Panc1 (cell line): ENCODE measurements around the gene PARD3. TPM values are rescaled to one million over a fixed set of nuclear protein-coding genes. Genes with fewer than 3 reads are reported as not detected.

Source experiments
- ATAC-seq: fragments of 200-7000 bp; cut with Tn5 transposase; 2 replicates; pipeline ENCODE4 v1.9.1; 2020; ENCODE audit warnings: mild to moderate bottlenecking, moderate library complexity
- BruUV-seq: library from RNA; stranded (reverse); fragments of 400-500 nt; replicated peaks from 2 replicates; lab custom pipeline; 2021; lab: Mats Ljungman, UMichigan
- CTCF ChIA-PET: fragments of 300-600 bp; sonication (Branson Sonifier 250); formaldehyde crosslinking; loops from one replicate; lab custom pipeline; 2022; ENCODE audit warnings: antibody characterized with exemption; lab: Charles Lee
- POLR2A ChIA-PET: fragments of 300-600 bp; sonication (Branson Sonifier 250); formaldehyde crosslinking; loops from one replicate; lab custom pipeline; 2022; ENCODE audit warnings: antibody characterized with exemption; lab: Charles Lee
- DNase-seq: peaks from one replicate; pipeline ENCODE4 v3.0.0-alpha.2; 2010; ENCODE audit warnings: low read depth, low spot score
- H3K27ac ChIP-seq: 2 replicates; pipeline ENCODE4 v1.5.1; 2011; ENCODE audit warnings: mild to moderate bottlenecking, low read length, inconsistent platforms
- H3K27me3 ChIP-seq: fragments of 200-500 bp; sonication (Bioruptor generic); 2 replicates; pipeline ENCODE4 v1.6.0; 2014; ENCODE audit warnings: low read length, inconsistent platforms; ENCODE audit not compliant: control insufficient read depth, insufficient read depth
- H3K36me3 ChIP-seq: fragments of 200-500 bp; sonication (Bioruptor generic); 2 replicates; pipeline ENCODE4 v1.5.1; 2014; ENCODE audit warnings: inconsistent platforms, mild to moderate bottlenecking, low read length, moderate library complexity; ENCODE audit not compliant: control insufficient read depth, insufficient read depth
- H3K4me1 ChIP-seq: 2 replicates; pipeline ENCODE4 v1.5.1; 2011; ENCODE audit warnings: inconsistent platforms, mild to moderate bottlenecking, low read length, moderate library complexity; ENCODE audit not compliant: control insufficient read depth, insufficient read depth
- H3K4me3 ChIP-seq, 2 experiments: 2 replicates each; pipeline ENCODE4 v1.5.1; 2011 to 2012; ENCODE audit warnings: low read depth in 2 of 2, low read length in 2 of 2, mild to moderate bottlenecking in 2 of 2, inconsistent platforms in 1 of 2, moderate library complexity in 1 of 2
- H3K9me3 ChIP-seq: fragments of 200-500 bp; sonication (Bioruptor generic); 2 replicates; pipeline ENCODE4 v1.5.1; 2014; ENCODE audit warnings: low read depth, mild to moderate bottlenecking, inconsistent platforms, low read length, moderate library complexity; ENCODE audit not compliant: control insufficient read depth, insufficient read depth
- CTCF ChIP-seq: fragments of 450-650 bp; IDR thresholded peaks from 2 replicates; pipeline ENCODE4 v1.5.1; 2017; ENCODE audit warnings: mild to moderate bottlenecking
- POLR2AphosphoS5 ChIP-seq: IDR thresholded peaks from 2 replicates; pipeline ENCODE4 v1.6.1; 2012; ENCODE audit warnings: mild to moderate bottlenecking, low read depth, low read length, moderate library complexity
- REST ChIP-seq, 2 experiments: IDR thresholded peaks; 2 replicates each; pipeline ENCODE4 v1.6.1; 2011 to 2012; ENCODE audit warnings: low read depth in 2 of 2, control low read depth in 1 of 2, low read length in 1 of 2, mild to moderate bottlenecking in 1 of 2, moderate library complexity in 1 of 2; ENCODE audit not compliant: insufficient read depth in 1 of 2
- SIN3A ChIP-seq: IDR thresholded peaks from 2 replicates; pipeline ENCODE4 v1.6.1; 2012; ENCODE audit warnings: low read depth, mild to moderate bottlenecking, low read length, moderate library complexity, borderline replicate concordance; ENCODE audit not compliant: insufficient read depth
- TCF7L2 ChIP-seq: IDR thresholded peaks from 2 replicates; pipeline ENCODE4 v1.6.1; 2011; ENCODE audit warnings: mild to moderate bottlenecking, low read depth, low read length, inconsistent platforms
- in situ Hi-C: cut with HindIII; loops from 2 replicates; pipeline ENCODE4 v1.10.0; 2016; ENCODE audit warnings: low sequenced_read_pairs, low pct_unique_long_range_greater_than_20kb
- intact Hi-C: fragments of 100-400 bp; cut with micrococcal nuclease; formaldehyde crosslinking; loops from one replicate; pipeline ENCODE4 v1.10.0; 2022; ENCODE audit not compliant: unreplicated experiment
- total RNA-seq: library from RNA; stranded (reverse); gene quantifications from one replicate; pipeline ENCODE4 v1.2.1, GENCODE V29; 2021; ENCODE audit not compliant: unreplicated experiment

Gene PARD3
- total RNA-seq, 1 experiment from 2014 or later: 29.8 TPM

DNA sequence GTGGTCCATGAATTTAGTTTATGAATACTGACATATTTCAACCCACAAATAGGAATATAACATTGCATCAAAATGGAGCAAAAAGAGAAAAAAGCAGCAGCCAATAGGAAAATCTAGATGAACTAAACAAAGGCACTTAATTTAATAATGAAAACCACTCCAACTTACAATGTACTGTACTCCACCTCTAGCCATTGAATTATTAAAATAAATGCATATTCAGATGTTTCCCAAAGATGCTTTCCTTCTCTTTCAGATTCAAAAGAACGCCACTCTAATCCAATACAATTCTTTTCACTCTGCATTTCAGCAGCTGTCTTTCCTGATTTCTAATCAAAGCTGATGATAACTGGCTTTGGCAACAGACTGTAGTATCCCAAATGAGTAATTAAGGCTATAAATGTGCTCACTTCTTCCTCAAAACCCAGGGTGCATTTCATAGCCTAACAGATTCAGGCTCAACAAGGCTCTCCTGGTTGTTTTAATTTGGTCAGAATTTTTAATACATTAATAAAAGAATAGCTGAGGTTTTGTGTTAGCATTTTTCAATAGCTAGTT is 577.1 kb downstream of the PARD3 start:
- Histone ChIP-seq H3K4me1 (no peaks in the 10 kb centered on the region), H3K27me3 (no peaks in the 10 kb centered on the region), H3K4me3 (no peak overlapping the region), H3K36me3 (no peaks in the 10 kb centered on the region), H3K9me3 (no peaks in the 10 kb centered on the region), H3K27ac (no peak overlapping the region)
- ChIA-PET CTCF (interaction anchor here (0.8 kb wide), 1 partner anchor 626 kb away, joined by 6 read pairs; no protein-coding TSS in a partner anchor), POLR2A (interaction anchor here (0.7 kb wide), 1 partner anchor 477 kb away, joined by 4 read pairs; no protein-coding TSS in a partner anchor)
- in situ Hi-C loops (no loop called here), intact Hi-C loops (no loop called here)
- ATAC-seq (no peak), DNase-seq (no peak)
- no peak for TF ChIP-seq POLR2AphosphoS5
- TF ChIP-seq REST (IDR thresholded peaks at IDR 0.05; ENCODE audit: insufficient read depth in 1 of 2, low read depth in 2 of 2, low read length in 1 of 2): no peak
- TF ChIP-seq CTCF: no peak
- no peak for TF ChIP-seq TCF7L2
- TF ChIP-seq SIN3A: no peak
- BruUV-seq: no TSS peak

GRCh38 chr10:34236931-34237330 is 578.2 kb downstream of the PARD3 start:
- BruUV-seq: no TSS peak
- DNase-seq (no peak), ATAC-seq (no peak)
- H3K27ac ChIP-seq: no peak overlapping the region
- H3K36me3 ChIP-seq: no peaks in the 10 kb centered on the region
- H3K27me3 ChIP-seq: no peaks in the 10 kb centered on the region
- no peaks in the 10 kb centered on the region for H3K4me1 ChIP-seq
- no peaks in the 10 kb centered on the region for H3K9me3 ChIP-seq
- intact Hi-C loops: no loop called here
- ChIA-PET CTCF (interaction anchor here (0.8 kb wide), 1 partner anchor 627 kb away, joined by 6 read pairs; no protein-coding TSS in a partner anchor), POLR2A (no interaction called here)
- H3K4me3 ChIP-seq: no peak overlapping the region
- in situ Hi-C loops: no loop called here
- no peak for TF ChIP-seq TCF7L2
- no peak for TF ChIP-seq POLR2AphosphoS5
- no peak for TF ChIP-seq SIN3A
- no peak for TF ChIP-seq CTCF
- no peak for TF ChIP-seq REST (IDR thresholded peaks at IDR 0.05; ENCODE audit: insufficient read depth in 1 of 2, low read depth in 2 of 2, low read length in 1 of 2)
